GM04504 (cell line): ENCODE results near the gene JMJD6.
A peak's percentile ranks its signal among the peaks of the same experiment; 100 is the strongest.

Source experiments
- DNase-seq: peaks from one replicate; pipeline ENCODE4 v3.0.0-alpha.2; 2012; ENCODE audit warnings: low read depth

Gene JMJD6

GRCh38 chr17:76679239-76679638 is 47.2 kb downstream of the JMJD6 start:
- DNase-seq, result no peak

GRCh38 chr17:76678330-76678729 is 48.1 kb downstream of the JMJD6 start:
- no peak for DNase-seq

- no peak for DNase-seq
These were observed 49.0 kb downstream of the JMJD6 start for GRCh38 chr17:76677406-76677805.

- DNase-seq, result no peak
These were observed 49.8 kb downstream of the JMJD6 start for GRCh38 chr17:76676629-76677028.

- DNase-seq, result no peak
These were observed 50.8 kb downstream of the JMJD6 start for GRCh38 chr17:76675648-76676047.

- DNase-seq, result no peak
These were observed 51.8 kb downstream of the JMJD6 start for GRCh38 chr17:76674600-76674999.

- DNase-seq, result no peak
These were observed 52.7 kb downstream of the JMJD6 start for GRCh38 chr17:76673729-76674128.

- no peak for DNase-seq
These were observed 53.5 kb downstream of the JMJD6 start for GRCh38 chr17:76672892-76673291.

- DNase-seq, result no peak
These were observed 54.0 kb downstream of the JMJD6 start for GRCh38 chr17:76672270-76672851.

GRCh38 chr17:76671912-76672262 is 54.5 kb downstream of the JMJD6 start:
- DNase-seq, result no peak

- DNase-seq, result peak; percentile 100
These were observed 55.1 kb downstream of the JMJD6 start for GRCh38 chr17:76671123-76671911.

- DNase-seq, result no peak
These were observed 55.7 kb downstream of the JMJD6 start for GRCh38 chr17:76670718-76671122.

- DNase-seq, result no peak
These were observed 56.2 kb downstream of the JMJD6 start for GRCh38 chr17:76670020-76670717.
